H1 (cell line): ENCODE results near the gene MAD2L1BP. TPM values are rescaled to one million over a fixed set of nuclear protein-coding genes. Genes with fewer than 3 reads are reported as not detected.

Experiments used
- BRCA1 ChIP-seq: IDR thresholded peaks from 2 replicates; pipeline ENCODE4 v1.6.1; 2012; ENCODE audit warnings: low read depth, low read length, improper control_type of control experiment
- CBX5 ChIP-seq: fragments of 300-800, 300-1000 bp; sonication (generic); IDR thresholded peaks from 2 replicates; pipeline ENCODE4 v1.7.1; 2016; ENCODE audit warnings: antibody characterized with exemption, low read length, low read depth
- CHD7 ChIP-seq: fragments of 300-600 bp; sonication (generic); IDR thresholded peaks from 2 replicates; pipeline ENCODE4 v1.7.1; 2012; ENCODE audit warnings: low read length, moderate library complexity, mild to moderate bottlenecking, inconsistent platforms; ENCODE audit not compliant: insufficient replicate concordance
- GABPA ChIP-seq: IDR thresholded peaks from 2 replicates; pipeline ENCODE4 v1.6.1; 2011; ENCODE audit warnings: mild to moderate bottlenecking, low read length, moderate library complexity, borderline replicate concordance; ENCODE audit not compliant: insufficient read depth
- KDM1A ChIP-seq: fragments of 200-600, 300-600 bp; sonication (generic); IDR thresholded peaks from 2 replicates; pipeline ENCODE4 v1.7.1; 2016; ENCODE audit warnings: mild to moderate bottlenecking, low read length, borderline replicate concordance
- SUZ12 ChIP-seq: fragments of 200-600 bp; sonication (generic); IDR thresholded peaks from 2 replicates; pipeline ENCODE4 v1.6.1; 2012; ENCODE audit warnings: mild to moderate bottlenecking, inconsistent platforms, low read length, moderate library complexity, mixed read lengths
- TEAD4 ChIP-seq: IDR thresholded peaks from 2 replicates; pipeline ENCODE4 v1.6.1; 2012; ENCODE audit warnings: low read depth, low read length, inconsistent platforms, mixed read lengths
- ZNF274 ChIP-seq: IDR thresholded peaks from 2 replicates; pipeline ENCODE4 v1.7.0; 2012; ENCODE audit warnings: low read length, borderline replicate concordance; ENCODE audit errors: extremely low read depth
- polyA plus RNA-seq, 7 experiments: library from polyadenylated mRNA; depleted of rRNA in 3 of 7; stranded (reverse) in 5 of 7; unstranded in 2 of 7; fragments of >200 nt in 5 of 7; fragments of 200-250 nt in 2 of 7; gene quantifications; 1 replicate in 5 of 7; 2 replicates in 1 of 7; 4 replicates in 1 of 7; pipeline versions ENCODE4 v1.2.1 to v1.2.3, GENCODE V29; 2011 to 2013; ENCODE audit warnings: missing spikeins in 2 of 7, mixed read lengths in 2 of 7
- total RNA-seq: library from RNA; stranded (reverse); fragmentation: NEBNext Ultra II Directional; extraction: Animal tissue kit (Norgen Biotek cat#: 25700); gene quantifications from 2 replicates; pipeline ENCODE4 v1.2.1, GENCODE V29; 2021

MAD2L1BP gene
- total and polyA plus RNA-seq, 2 of the 8 experiments (the other 6 are each of a cell fraction or from before 2014, with no cell fraction given): 35.5 to 70.0 TPM

GRCh38 chr6:43676962-43677606, 41.4 kb downstream of the MAD2L1BP start (continued):
- TF ChIP-seq CHD7 (no peak), KDM1A (no peak), GABPA (no peak), BRCA1 (no peak), ZNF274 (no peak), CBX5 (no peak), TEAD4 (no peak), SUZ12 (no peak)
